HL-60/S4 (cell line): ENCODE data around the gene SPACA4.

Source experiments
- in situ Hi-C: fragments of 300-500 bp; cut with MboI; formaldehyde crosslinking; loops from 2 replicates; pipeline ENCODE4 v1.14.3; 2022; ENCODE audit warnings: low sequenced_read_pairs

SPACA4 gene

DNA sequence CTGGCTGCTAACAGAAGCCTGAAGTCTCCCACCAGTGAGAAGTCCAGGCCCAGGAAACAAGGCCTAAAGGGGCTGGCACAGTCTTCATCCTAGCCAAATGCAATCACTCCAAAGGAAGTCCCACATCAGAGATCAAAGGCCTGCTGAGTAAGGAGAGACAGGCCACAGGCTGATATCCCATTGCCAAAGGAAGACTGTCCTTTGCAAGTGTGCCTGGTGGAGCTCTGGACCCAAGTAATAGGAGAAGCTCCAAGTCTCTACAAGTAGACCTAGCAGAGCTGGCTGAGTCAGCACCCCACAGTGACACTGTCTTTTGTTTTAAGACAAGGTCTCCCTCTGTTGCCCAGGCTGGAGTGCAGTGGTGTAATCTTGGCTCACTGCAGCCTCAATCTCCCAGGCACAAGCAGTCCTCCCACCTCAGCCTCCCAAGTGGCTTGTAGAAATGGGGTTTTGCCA is 26.2 kb downstream of the SPACA4 start:
- in situ Hi-C loops: no loop called here

DNA sequence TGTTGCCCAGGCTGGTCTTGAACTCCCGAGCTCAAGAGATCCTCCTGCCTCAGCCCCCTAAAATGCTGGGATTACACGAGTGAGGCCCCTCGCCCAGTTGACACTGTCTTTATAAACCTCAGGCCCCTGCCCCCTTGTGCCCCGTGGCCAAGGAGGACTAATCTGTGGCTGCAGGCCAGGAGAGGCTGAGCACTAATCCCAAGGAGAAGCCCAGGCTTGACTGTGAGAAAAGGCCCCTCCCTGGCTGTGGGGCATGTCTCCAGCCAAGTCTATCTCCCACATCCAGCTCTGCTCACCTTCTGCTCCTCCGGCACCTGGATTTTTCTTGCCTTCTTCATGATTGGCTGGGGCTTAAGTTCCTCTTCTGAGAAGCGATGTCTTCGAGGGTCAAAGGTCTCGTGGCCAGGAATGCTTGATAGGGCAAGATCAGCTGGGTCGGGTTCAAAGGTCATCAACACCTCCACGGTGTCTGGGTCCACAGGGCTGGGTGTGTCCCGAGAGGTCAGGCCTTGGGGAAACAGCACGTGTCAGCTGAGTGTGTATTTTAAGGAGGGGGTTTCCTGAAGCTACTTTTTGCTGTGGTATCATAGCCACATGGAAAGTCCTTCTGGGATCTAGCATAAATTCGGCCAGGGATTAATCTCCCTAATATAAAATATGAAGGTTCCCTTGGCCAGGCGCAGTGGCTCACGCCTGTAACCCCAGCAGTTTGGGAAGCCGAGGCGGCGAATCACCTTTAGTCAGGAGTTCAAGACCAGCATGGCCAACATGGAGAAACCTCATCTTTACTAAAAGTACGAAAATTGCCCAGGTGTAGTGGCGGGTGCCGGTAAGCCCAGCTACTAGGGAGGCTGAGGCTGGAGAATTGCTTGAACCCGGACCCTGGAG is 26.9 kb downstream of the SPACA4 start:
- in situ Hi-C loops: no loop called here

DNA sequence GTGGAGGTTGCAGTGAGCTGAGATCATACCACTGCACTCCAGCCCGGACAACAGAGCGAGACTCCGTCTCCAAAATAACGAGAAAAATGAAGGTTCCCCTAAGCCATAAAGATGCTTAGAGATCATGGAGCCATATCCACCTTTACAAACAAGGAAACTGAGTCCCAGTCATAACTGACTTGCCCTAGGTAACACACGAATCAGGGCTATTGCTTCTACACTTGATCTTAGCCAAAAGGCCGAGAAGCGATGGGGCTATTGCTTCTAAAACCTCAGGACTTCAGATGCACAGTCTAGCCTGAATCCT is 27.4 kb downstream of the SPACA4 start:
- in situ Hi-C loops: no loop called here

DNA sequence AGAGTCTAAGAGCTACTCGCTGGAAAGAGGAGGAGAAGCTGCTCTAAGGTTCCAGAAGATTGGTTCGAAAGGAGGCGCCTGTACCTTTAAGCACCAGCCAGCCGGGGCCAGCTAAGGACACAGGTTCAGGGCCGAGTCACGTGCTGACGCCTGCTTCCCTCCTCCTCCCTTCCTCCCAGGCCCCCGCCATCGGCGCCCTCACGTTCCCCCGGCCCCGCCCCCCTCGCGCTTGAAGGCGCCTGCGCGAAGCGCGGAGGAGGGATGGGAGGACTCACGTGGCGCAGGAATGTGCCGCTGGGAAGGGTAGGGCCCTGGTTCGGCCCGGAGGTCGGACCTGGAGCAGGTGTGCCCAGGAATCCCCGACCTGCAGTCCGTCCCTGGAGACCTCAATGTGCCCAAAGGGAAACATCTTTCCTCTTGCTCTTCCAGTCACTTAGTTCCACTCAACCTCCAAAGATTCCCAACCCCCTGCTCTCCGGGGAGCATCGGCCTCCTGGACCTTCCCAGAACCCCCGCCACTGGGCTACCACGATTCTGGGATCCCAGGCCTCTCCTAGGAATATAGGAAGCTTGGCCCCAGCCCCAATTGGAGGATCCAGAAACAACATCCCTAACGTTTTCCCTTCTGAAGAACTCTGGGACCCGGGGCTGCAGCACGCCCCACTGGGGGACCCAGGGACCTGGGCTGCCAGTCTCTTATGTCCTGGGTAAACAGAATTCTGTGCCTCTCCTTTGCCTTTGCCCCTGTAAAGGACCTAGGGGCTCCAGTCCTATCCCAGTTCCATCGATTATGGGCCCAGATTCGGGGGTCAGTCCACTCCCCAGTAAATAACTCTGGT is 28.1 kb downstream of the SPACA4 start:
- in situ Hi-C loops: no loop called here

DNA sequence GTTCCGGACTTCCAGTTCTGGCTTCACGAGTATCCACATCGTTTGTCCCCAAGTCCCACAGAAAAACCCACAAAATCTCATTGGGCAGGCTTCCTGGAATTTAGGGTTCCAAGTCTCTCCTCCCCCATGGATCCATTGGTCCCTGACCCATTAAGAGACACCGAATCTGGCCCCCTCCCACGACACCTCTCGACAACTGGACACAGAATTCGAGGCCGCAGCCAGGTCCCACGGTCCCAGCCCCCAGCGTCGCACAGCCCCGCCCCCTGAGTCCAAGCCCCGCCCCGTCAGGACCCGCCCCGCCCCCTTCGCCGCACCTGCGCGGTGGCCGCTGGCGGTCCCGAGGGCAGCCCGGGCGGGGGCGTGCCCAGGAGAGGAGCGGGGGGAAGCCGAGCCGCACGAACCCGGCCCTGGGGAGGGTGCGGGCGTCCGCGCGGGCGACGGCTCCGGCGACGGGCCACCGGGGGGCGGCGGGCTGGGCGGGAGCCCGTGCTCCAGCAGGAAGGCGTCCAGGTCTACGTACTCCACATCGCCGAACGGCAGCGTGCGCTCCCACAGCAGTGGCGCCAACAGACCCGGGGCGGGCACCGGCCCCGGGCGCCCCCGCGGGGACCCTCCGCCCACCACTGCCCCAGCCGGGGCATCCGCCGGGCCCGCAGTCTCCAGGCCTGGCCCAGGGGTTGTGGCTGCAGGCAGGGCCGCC is 28.9 kb downstream of the SPACA4 start:
- in situ Hi-C loops: no loop called here

DNA sequence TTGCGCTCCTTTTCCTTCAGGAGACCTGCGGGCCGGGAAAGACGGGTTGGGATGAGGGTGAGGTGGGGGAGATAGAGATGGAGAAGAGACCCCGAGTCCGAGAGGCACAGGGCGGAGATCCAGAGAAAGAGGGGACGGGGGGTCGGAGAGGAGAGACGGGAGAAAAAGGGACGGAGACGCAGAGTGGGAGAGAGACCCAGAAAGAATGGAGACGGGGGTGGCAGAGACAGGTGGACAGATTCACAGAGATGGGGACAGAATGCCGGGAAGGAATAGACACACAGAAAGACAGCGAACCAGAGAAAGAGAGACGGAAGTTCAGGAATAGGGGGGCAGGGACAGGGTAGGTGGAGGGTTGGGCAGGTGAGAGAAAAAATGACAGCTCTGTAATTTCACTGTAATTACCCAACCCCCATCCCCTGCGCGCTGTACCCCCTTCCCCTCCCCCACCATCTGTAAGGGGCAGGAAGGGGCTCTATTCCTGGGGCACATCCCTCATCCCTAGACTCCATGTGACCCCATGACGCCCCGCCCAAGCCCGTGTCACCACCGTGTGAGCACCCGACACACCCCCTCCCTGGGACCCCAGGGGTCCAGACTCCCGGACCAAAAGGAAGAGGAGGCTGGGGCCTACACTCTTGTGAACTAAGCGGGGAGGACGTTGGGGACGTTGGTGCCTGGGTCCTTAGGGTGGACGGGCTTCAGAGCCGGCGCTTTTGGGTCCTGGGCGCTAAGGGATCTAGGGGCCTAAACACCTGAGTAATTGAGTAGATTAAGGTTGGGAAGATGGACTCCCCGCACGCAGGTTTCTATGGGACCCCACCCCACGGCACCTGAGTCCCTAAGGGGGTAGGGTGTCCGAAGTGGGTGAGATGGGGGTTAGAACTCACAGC is 29.7 kb downstream of the SPACA4 start:
- in situ Hi-C loops: no loop called here

DNA sequence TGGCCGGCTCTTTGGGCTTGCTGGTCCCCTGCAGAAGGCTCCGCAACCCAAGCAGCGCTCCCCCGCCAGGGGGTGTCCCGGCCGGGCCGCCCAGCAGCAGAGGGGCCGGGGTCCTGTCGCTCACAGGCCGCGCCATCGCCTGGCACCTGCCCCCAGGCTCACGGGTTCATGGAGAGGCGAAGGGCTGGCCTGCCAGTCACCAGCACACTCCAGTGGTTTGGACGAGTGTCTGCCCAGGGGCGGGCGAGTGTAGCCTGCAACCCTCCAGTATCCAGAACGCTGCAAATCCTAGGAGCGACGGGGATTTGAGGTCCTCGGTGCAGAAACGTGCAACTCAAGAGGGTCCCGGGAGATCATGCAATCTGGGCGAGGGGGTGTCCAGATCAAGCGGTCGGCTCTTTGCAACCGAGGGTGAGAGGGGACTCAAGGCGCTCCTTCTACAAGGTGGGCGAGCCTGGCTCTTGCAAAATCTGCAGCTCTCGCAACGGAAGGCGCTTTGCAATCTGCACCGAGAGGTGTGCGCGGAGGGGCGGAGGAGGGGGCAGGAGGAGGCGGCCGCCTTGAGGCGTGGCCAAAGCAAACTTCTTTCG is 30.4 kb downstream of the SPACA4 start, which contains the start of gene DBP:
Gene DBP (minus strand): TSS at position 521 of the 590 bp plus-strand sequence. CDS start 385 bp downstream, at position 136.
- in situ Hi-C loops: no loop called here

DNA sequence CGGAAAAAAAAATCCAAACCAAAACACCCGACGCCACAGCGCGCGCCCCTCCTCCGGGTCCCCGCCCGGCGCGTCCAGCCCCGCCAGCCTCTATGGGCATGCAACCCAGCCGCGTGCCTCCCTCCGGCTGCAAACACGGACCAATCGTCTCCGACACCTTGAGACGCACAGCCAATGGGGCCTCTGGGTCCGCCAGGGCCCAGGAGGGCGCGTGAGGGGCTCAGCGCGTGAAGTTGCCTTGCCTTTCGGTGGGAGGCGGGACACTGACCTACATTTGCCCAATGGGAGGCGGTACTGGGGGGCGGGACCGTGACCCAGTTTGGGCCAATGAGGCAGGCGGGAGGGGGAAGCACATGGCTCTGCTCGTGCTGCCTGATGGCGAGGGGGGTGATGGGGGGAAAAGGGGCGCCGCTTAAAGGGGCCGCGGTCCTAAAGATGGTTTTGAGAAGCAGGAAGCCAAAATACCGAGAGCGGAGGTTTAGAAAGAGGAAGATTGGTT is 31.0 kb downstream of the SPACA4 start:
- in situ Hi-C loops: no loop called here

DNA sequence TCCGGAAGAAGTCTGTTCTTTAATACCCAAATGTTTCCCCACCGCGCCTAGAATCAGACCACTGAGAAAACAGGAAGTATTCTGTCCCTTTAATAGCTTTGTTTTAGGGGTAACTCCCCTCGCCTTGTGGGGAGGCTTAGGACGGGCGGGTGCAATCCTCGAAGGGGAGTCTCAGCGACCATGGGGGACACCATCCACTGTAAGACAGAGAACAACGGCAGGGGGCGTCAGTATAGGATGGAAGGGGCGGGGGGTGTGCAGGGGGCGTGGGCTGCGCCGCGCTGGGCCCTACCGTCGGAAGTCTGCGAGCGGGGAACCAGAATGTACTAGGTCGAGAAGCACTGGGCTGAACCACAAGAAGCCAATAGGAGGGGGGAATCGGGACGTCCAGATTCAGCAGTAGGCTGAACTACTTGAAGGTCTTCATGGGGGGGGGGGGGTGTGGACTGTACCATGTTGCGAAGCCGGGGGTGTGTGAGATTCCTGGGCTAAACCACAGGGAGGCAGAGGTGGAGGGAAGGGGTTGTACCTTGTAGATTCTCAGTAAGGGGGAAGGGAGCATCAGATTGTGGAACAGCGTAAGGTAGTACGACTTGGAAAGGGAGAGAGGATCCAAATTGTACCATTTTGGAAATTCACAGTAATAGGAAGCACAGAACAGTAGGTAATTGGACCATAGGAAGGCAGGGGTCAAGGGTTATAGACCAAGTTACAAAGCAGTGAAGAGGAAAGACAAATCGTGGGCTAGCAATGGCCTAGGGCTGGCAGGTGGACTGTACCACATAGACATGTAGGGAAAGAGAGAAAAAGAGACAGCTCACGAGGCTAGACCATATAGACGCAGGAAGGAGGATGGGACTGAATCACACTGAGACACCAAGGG is 31.6 kb downstream of the SPACA4 start:
- in situ Hi-C loops: no loop called here

DNA sequence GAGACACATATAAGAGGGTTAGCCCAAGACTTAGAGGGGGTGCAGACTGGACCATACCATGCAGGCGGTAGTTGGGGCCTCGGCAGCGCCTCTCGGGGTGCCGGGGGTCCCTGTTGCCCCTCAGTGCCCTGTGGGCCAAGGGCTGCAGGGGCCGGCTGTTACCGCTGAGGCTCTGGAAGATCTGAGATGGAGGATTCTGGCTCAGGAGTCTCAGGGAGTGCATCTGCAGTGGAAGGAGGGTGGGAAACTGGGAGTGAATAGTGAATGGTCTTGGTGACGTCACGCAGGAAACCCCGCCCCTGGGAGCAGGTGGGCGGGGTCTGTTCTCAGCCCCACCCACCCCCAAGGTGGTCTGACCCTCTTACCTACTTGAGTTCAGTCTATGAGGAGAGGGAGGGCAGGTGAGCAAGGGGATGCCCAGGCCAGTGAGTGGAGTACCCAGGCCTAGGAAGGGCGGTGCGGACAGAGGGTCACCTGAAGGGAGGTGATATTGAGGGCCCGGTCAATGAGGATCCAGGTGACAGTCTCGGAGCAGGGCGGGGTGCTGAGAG is 32.4 kb downstream of the SPACA4 start:
- in situ Hi-C loops: no loop called here

DNA sequence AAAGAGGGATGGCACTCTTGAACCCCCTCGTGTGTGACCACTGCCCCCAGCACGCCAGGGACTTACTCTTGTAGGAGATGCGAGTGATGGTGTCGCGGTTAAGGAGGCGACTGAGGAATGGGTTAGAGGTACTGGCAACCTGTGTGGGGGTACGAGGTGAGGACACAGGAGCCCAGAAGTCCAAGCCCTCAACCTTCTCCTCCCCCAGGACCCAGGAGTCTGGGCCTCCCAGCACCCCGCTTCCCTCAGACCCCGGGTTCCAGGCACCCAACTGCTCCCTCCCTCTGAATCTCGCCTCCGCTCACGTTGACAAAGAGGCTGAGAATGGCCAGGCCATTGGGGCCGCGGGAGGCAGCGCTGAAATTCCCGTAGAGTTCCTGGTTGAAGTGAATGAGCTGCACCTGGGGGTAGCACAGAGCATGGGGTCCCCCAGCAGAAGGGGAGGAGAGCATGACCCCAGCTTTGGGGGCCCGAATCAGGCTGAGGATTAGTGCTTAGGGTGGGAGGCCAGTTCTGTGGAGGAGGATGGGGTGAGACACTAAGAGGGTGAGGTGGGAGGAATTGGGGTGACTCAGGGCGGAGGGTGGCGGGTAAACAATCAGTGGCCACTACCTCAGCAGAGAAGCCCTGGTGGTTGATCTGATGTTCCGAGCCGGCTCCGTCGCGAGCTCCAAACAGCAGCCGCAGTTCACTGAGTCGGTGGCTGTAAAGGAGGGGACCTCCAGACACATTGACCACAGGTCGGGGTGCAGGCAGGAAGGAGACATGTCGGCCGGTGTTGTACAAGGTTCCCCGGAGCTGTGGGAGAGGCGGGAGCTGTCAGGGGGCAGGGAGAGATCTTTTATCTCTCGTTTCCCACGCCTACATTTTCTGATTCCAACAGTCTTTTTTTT is 33.2 kb downstream of the SPACA4 start:
- in situ Hi-C loops: loop anchor here (10.0 kb wide), 1 partner anchor 195 kb away; the partner anchor contains the start of gene HSD17B14

DNA sequence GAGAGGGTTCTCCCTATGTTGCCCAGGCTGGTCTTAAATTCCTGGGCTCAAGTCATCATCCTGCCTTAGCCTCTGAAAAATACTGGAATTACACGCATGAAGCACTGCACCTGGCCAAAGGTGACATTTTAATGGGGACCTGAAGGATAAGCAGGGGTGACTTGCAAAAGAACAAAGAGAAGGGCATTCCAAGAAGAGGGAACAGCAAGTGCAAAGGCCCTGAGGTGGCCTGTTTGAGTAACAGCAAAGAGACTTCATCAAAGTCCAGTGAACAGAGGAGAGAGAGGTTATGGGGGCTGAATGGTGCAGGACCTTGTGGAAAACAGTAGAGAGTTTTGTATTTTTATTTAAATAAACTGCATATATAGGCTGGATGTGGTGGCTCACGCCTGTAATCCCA is 35.3 kb downstream of the SPACA4 start:
- in situ Hi-C loops: loop anchor here (10.0 kb wide), 1 partner anchor 193 kb away; the partner anchor contains the start of gene HSD17B14

DNA sequence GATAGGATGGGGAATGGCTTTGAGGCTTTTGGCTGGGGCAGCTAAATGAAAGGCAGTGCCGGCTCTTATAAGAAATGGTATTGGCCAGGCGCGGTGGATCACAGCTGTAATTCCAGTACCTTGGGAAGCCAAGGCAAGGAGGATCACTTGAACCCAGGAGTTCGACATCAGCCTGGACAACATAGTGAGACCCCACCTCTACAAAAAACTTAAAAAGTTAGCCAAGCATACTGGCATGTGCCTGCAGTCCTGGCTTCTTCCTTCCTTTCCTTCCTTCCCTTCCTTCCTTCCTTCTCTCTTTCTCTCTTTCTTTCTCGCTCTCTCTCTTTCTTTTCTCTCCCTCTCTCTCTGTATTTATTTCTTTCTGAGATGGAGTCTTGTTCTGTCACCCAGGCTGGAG is 36.3 kb downstream of the SPACA4 start:
- in situ Hi-C loops: loop anchor here (10.0 kb wide), 1 partner anchor 192 kb away; the partner anchor contains the start of gene HSD17B14

DNA sequence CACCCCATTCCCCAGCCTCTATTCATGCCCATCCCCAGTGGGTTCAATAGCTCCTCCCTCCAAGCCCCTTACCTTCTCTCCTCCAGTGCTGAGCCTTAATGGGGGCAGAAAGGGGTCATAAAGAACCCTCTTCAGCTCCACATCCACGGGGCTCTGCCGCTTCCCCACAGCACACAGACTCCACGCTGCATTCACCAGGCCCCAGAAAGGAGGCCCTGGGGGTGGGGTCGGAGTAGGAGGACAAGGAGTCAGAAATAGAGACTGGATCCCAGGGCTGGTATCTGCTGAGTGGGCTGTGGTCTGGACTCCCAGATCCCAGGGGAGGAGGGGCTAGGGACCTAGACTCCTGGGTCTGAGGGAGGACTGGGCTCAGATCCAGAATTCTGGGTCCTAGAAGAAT is 37.8 kb downstream of the SPACA4 start:
- in situ Hi-C loops: loop anchor here (10.0 kb wide), 1 partner anchor 190 kb away; the partner anchor contains the start of gene HSD17B14

DNA sequence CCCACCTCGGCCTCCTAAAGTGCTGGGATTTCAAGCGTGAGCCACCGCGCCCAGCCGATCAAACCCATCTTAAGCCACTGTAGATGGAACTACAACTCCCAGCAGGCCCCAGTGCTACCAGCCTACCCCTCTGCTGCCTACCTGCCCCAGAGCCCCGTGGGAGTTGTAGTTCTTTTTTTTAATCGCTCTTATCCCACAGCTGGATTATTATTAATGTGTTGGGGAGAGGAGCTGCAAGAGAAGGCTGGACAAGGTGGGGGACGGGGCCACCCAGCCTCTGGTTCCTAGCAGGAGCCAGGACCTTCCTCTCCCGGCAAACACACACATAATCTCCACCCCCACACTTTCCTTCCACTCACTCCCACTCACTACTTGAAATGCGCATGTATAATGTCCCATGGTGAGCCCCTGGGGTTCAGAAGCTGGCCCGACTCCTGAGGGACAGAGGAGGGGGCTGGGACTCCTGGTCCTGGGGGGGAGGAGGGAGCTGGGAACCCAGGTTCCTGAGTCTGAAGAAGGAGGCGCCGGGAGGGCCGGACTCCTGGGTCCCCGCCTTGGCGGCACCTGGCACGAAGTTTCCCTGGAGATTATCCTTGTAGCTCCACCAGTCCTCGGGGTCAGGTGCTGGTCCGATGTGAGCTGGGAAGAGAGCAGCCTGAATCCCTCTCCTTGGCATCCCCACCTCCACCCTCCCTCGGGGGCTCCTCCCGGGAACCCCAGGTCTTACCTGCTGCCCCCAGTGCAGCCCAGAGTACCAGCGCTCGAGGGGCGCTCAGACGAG is 38.5 kb downstream of the SPACA4 start:
- in situ Hi-C loops: loop anchor here (10.0 kb wide), 1 partner anchor 190 kb away; the partner anchor contains the start of gene HSD17B14

DNA sequence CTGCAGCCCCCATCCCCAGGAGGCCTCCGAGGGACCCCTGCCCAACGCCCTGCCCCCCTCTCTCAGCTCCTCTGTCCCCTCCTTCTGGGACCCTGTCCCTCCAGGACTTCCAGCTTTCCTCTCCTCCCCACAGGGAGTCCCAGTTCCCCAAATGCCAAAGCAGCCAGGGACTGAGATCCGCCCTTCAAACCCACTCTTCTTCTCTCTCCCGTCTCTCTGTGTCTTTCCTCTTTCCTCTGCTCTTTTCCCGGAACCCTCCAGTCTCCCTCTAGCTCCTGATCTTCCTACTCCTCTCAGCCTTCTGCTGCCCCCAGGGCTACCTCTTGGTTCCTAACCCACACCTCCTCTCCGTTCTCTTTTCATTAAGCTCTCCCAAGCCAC is 39.1 kb downstream of the SPACA4 start:
- in situ Hi-C loops: loop anchor here (10.0 kb wide), 1 partner anchor 189 kb away; the partner anchor contains the start of gene HSD17B14
